GM13977 (cell line): ENCODE measurements around the gene DPF3.

Experiments
- DNase-seq: peaks from one replicate; pipeline ENCODE4 v3.0.0; 2012; ENCODE audit warnings: low spot score
- CTCF ChIP-seq: IDR thresholded peaks from 2 replicates; pipeline ENCODE4 v1.5.1; 2012; ENCODE audit warnings: mild to moderate bottlenecking, control low read depth; ENCODE audit not compliant: insufficient read depth; ENCODE audit errors: extremely low read depth, missing control alignments
- in situ Hi-C: fragments of 300-500 bp; cut with MboI; formaldehyde crosslinking; loops from one replicate; pipeline ENCODE4 v1.12.0; 2022; ENCODE audit warnings: low sequenced_read_pairs, low pct_unique_long_range_greater_than_20kb, mixed read lengths, inconsistent platforms; ENCODE audit not compliant: unreplicated experiment

The DPF3 gene

DNA sequence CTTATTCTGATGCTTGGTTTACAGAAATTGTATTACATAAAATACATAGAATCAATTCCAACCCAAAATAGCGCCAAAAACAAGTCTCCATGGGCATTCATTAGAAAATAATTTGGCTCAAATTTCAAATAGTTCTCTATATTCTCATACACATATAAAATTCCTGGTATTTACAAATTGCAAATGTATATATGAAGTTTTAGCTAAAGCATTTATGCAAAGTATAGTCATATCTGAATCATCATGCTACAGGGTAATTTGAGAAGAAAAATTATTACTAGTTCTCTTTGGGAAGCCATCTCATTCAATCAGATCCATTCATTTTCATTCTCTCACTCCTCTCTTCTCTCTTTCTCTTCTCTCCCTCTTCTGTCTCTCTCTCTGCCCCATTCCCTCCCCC is 257.8 kb downstream of the DPF3 start:
- in situ Hi-C loops = no loop called here
- no peak for TF ChIP-seq CTCF

DNA sequence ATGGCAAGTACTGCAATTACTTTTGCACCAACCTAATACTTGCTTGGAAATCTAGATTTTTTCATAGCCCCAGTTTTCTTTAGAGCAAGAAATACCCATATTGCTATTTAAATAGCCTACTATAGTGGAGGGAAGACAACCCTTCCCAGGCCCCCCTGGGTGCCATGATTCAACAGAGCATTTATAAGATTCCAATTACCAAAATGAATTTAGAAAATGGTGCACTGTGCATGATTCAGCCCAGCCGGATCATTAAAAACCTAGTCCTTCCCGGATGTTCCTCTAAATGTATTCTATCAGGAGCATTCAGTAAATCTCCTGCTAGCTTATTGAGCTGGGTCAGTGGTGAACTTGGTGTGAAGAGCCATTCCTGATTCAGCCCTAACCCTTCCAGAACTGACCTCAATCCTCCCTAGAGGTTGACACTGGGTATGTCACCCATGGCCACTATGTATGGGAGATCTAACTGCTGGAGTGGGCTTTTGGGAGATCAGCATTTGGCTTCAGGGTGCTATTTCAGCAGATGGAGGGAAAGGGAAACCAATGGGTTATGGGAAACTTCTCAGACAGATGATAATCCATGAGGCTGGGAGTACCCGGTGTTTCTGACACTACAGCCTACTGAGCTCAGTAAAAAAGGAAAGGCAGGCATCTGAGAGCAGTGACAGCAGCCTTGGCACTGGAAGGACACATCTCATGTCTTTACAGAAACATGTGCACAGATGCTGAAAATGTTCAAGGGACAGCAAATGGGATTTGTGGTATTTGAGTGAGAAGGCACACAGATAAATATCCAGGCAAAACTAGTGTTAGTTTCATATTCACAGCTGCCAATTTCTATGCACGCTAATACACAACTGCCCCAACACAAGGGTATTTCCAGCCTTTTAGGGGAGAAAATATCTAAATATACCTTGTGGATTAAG is 258.9 kb downstream of the DPF3 start:
- TF ChIP-seq CTCF = no peak
- DNase-seq = no peak
- in situ Hi-C loops = no loop called here

More for the DNA sequence above, 257.8 kb downstream of the DPF3 start:
- no peak for DNase-seq

DNA sequence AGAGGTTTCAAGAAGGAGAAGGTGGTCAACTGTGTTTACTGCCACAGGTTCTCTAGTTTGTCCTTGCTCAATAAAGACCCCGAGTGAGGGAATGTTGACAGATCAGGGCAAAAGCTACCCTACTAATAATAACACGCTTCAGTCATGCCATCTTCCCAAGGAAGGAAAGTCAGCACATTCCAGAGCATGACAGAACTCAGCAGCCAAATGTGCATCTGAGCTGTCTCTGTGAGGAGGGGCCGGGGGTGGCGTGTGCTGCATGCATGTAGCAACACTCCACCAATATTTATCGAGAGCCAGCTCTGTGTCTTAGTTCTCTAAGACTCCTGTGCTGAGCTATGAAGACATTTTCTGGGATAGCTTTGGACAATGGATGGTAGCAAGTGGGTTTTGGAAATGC is 260.4 kb downstream of the DPF3 start:
- in situ Hi-C loops = no loop called here
- no peak for DNase-seq
- no peak for TF ChIP-seq CTCF

- DNase-seq = no peak
- in situ Hi-C loops = no loop called here
- TF ChIP-seq CTCF = no peak
Measured at GRCh38 chr14:72632727-72633126, 261.2 kb downstream of the DPF3 start.

DNA sequence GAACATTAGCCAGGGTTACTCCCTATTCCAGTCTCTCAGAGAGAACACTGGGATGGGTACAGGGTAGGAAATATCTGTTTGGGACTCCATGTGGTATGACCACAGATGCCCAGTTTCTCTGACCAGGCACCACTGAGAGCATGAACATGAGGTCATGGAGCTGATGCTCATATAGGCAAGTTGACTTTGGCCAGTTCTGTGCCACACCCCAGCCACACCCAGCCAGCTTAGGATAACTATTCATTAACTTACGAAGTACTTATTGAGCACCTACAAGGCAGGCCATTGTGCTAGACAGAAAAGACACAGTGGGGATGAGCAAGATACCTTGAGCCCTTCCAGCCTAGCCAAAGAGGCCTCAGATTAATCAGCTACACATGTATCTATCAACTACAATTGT is 262.5 kb downstream of the DPF3 start:
- in situ Hi-C loops = no loop called here
- DNase-seq = no peak
- no peak for TF ChIP-seq CTCF

DNA sequence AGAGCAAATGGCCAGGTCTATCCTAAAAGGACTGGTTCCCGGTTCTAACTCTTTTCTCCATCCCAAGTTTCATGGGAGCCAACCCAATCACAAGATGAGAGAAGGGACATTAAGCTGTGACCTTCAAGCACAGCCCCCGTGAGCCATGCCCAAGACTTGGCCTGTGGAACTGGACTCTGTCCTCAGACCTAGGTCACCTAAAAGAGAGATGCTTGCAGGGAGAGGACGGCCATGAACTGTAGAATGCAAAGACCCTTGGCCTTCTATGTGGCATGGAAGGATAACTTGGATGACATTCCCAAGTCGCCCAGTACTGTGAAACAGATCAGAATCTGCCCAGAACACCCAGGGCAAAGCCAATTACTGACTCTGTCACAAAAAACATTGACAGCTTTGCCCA is 263.5 kb downstream of the DPF3 start:
- DNase-seq = no peak
- in situ Hi-C loops = no loop called here
- no peak for TF ChIP-seq CTCF
